Activated T-cell treated with anti-CD3 and anti-CD28 coated beads, Interleukin-2, amount 50 U/mL, for 24 hours (primary cell): Measurements from ENCODE around the gene ZNF283.
"Not testable (repeated sequence)": the region's sequence is repeated elsewhere in the genome, so short reads cannot be mapped to it uniquely, and the experiment has no call there.

Experiments
- DNase-seq: peaks from one replicate; pipeline ENCODE4 v3.0.0-alpha.2; 2020
- H3K27ac Mint-ChIP-seq: 2 replicates; pipeline ENCODE4 v1.8.0; 2020; ENCODE audit warnings: mild to moderate bottlenecking, mixed read lengths
- H3K27me3 Mint-ChIP-seq: 2 replicates; pipeline ENCODE4 v1.8.0; 2020; ENCODE audit warnings: mixed read lengths
- H3K36me3 Mint-ChIP-seq: 2 replicates; pipeline ENCODE4 v1.8.0; 2020; ENCODE audit warnings: low read depth, mixed read lengths
- H3K4me1 Mint-ChIP-seq: 2 replicates; pipeline ENCODE4 v1.8.0; 2020; ENCODE audit warnings: low read depth, mixed read lengths
- H3K4me3 Mint-ChIP-seq: 2 replicates; pipeline ENCODE4 v1.8.0; 2020; ENCODE audit warnings: mild to moderate bottlenecking, moderate library complexity, mixed read lengths
- H3K9me3 Mint-ChIP-seq: 2 replicates; pipeline ENCODE4 v1.8.0; 2020; ENCODE audit warnings: mixed read lengths

The ZNF283 gene

DNA sequence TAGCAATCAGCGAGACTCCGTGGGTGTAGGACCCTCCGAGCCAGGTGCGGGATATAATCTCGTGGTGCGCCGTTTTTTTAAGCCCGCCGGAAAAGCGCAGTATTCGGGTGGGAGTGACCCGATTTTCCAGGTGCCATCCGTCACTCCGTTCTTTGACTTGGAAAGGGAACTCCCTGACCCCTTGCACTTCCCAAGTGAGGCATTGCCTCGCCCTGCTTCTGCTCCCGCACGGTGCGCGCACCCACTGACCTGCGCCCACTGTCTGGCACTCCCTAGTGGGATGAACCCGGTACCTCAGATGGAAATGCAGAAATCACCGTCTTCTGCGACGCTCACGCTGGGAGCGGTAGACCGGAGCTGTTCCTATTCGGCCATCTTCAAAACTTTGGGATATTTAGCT is 39.8 kb downstream of the ZNF283 start:
- peaks cover 29% of the 10 kb centered on the region for H3K36me3 Mint-ChIP-seq
- peaks cover 38% of the 10 kb centered on the region for H3K9me3 Mint-ChIP-seq

DNA sequence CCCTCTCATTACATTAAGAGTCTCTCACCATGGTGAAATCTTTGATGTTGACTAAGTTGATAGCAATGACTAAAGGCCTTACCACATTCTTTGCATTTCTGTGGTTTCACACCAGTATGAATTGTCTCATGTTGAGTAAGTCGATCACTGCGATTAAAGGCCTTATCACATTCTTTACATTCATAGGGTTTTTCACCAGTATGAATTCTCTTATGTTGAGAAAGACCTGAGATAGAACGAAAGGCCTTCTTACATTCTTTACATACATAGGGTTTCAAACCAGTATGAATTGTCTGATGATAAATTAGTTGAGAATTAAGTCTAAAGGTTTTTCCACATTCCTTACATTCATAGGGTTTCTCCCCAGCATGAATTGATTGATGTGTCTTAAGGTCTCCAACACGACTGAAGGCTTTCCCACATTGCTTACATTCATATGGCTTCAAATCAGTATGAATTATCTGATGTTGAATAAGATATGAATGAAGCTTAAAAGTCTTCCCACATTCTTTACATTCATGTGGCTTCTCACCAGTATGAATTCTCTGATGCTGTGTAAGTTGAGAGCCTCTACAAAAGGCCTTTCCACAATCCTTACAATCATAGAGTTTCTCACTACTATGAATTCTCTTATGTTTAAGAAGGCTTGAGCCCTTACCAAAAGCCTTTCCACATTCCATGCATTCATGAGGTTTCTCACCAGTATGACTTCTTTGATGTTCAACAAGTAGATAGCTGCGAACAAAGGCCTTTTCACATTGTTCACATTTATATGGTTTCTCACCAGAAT is 45.6 kb downstream of the ZNF283 start:
- no peaks in the 10 kb centered on the region for H3K27me3 Mint-ChIP-seq
- no peak for DNase-seq
- no peaks in the 10 kb centered on the region for H3K4me1 Mint-ChIP-seq
- no peak overlapping the region for H3K4me3 Mint-ChIP-seq
- H3K9me3 Mint-ChIP-seq: peaks cover 57% of the 10 kb centered on the region
- H3K27ac Mint-ChIP-seq: no peak overlapping the region
- H3K36me3 Mint-ChIP-seq: peaks cover 60% of the 10 kb centered on the region

More for the DNA sequence above, 39.8 kb downstream of the ZNF283 start:
- not testable (repeated sequence) for H3K27ac Mint-ChIP-seq, H3K4me1 Mint-ChIP-seq, DNase-seq, H3K27me3 Mint-ChIP-seq, H3K4me3 Mint-ChIP-seq

DNA sequence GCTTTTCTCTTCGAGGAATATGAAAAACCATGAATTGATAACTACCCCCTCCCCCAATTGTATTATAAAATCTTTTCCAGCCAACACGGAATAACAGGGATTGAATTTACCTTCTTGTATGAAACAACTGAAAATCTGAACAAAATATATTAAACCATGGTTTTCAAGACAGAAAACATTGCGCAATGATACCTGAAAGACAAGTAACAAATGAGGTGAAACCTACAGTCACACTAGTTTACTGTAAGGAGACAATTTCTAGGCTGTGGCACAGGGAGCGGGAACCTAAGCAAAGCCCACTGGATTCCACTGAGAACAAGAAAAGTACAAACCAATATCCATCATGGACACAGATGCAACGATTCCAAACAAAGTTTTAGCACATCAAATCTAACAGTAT is 53.4 kb downstream of the ZNF283 start:
- Mint-ChIP-seq H3K27me3 (no peaks in the 10 kb centered on the region), H3K4me1 (no peaks in the 10 kb centered on the region), H3K4me3 (no peak overlapping the region), H3K9me3 (peaks cover 64% of the 10 kb centered on the region), H3K36me3 (peaks cover 67% of the 10 kb centered on the region), H3K27ac (no peak overlapping the region)
- DNase-seq: no peak

DNA sequence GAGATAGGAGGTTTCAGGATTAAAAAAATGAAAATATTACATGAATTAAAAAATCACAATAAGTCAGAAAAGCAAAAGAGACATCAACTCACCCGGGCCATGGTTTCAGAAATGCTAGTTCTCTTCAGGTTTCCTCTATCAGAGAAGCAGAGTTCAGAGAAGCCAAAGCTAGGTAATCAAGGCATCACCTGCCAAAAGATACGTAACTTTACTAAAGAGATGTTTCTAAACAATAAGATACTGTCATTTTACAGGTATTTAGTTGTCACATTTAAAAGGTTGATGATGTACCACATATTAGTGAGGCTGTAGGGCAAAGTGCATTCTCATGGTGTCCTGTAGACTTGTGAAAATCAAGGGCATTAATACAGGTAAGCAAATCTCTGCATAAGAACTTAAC is 56.7 kb downstream of the ZNF283 start, which contains the start of gene ZNF404:
Gene ZNF404 (minus strand): TSS at position 101 of the 400 bp plus-strand sequence.
- Mint-ChIP-seq H3K27ac (no peak within 1 kb of the TSS), H3K36me3 (peaks cover 50% of the 10 kb centered on the region), H3K4me1 (no peaks in the 10 kb centered on the region), H3K4me3 (no peak within 1 kb of the TSS), H3K9me3 (peaks cover 70% of the 10 kb centered on the region), H3K27me3 (no peaks in the 10 kb centered on the region)
- no peak for DNase-seq

DNA sequence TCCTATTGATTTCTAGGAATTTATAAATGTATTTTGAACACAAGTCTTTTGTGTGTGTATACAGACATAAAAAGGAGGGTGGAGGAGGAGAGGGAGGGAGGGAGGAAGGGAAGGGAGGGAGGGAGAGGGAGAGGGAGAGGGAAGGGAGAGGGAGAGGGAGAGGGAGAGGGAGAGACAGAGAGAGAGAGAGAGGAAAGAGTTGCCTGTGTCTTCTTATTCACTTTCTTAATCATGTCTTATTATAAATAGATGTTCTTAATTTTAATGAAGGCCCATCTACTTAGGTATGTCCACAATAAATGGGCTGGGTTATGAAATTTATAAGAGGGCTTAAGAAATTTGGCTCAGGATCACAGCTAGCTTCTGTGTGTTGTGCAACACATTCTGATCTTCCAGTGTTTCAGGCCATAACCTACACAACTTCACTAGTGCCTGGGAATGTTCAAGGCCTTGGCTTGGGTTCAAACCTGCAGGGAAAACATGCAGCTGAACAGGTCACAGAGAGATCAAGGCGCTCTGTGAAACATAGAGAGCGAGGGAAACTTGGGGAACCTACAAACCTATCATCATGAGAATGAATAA is 68.7 kb downstream of the ZNF283 start:
- H3K9me3 Mint-ChIP-seq: peaks cover 69% of the 10 kb centered on the region
- H3K4me3 Mint-ChIP-seq: no peak overlapping the region
- no peaks in the 10 kb centered on the region for H3K27me3 Mint-ChIP-seq
- H3K27ac Mint-ChIP-seq: no peak overlapping the region
- DNase-seq: no peak
- peaks cover 53% of the 10 kb centered on the region for H3K36me3 Mint-ChIP-seq
- peaks cover 2% of the 10 kb centered on the region for H3K4me1 Mint-ChIP-seq
